Mucosa of gallbladder (tissue), 1 donor: ENCODE data around the gene SLC12A5. TPM values are rescaled to one million over a fixed set of nuclear protein-coding genes. Genes with fewer than 3 reads are reported as not detected.
"Not testable (repeated sequence)": the region's sequence is repeated elsewhere in the genome, so short reads cannot be mapped to it uniquely, and the experiment has no call there.

Source experiments
- DNase-seq: peaks from one replicate; pipeline ENCODE4 v3.0.0-alpha.2; 2020; ENCODE audit warnings: low spot score
- total RNA-seq: library from RNA; stranded (reverse); gene quantifications from one replicate; pipeline ENCODE4 v1.2.1, GENCODE V29; 2021
- donor health status: DM: no; HTN: no; CAD: no.

SLC12A5 gene
- total RNA-seq, result 0.32 TPM

GRCh38 chr20:46028772-46029371 lies at the start of gene SLC12A5:
Gene SLC12A5 (plus strand): TSS chr20:46029215. CDS start chr20:46029345, 130 bp downstream.
- DNase-seq, result no peak

- no peak for DNase-seq
Measured at GRCh38 chr20:45981261-45981660, 47.8 kb upstream of the SLC12A5 start.

- DNase-seq, result no peak
Measured at GRCh38 chr20:45983279-45983743, 45.7 kb upstream of the SLC12A5 start.

- no peak for DNase-seq
Measured at GRCh38 chr20:45985573-45985972, 43.4 kb upstream of the SLC12A5 start.

GRCh38 chr20:45987108-45987780 lies 41.8 kb upstream of the SLC12A5 start:
- DNase-seq, result peak; percentile 73

GRCh38 chr20:45988830-45989229 lies 40.2 kb upstream of the SLC12A5 start:
- not testable (repeated sequence) for DNase-seq

- no peak for DNase-seq
Measured at GRCh38 chr20:45991616-45992015, 37.4 kb upstream of the SLC12A5 start.

GRCh38 chr20:45993197-45993951 lies 35.6 kb upstream of the SLC12A5 start:
- DNase-seq, result peak; percentile 44

GRCh38 chr20:45994761-45995493 lies 34.1 kb upstream of the SLC12A5 start:
- no peak for DNase-seq

- DNase-seq, result not testable (repeated sequence)
Measured at GRCh38 chr20:45995495-45996097, 33.4 kb upstream of the SLC12A5 start.

GRCh38 chr20:45997187-45997586 lies 31.8 kb upstream of the SLC12A5 start:
- DNase-seq, result no peak

- no peak for DNase-seq
Measured at GRCh38 chr20:45998337-45998736, 30.7 kb upstream of the SLC12A5 start.

GRCh38 chr20:45998761-45999160 lies 30.3 kb upstream of the SLC12A5 start:
- DNase-seq, result no peak

GRCh38 chr20:45999557-46000261 lies 29.3 kb upstream of the SLC12A5 start:
- DNase-seq, result no peak

- no peak for DNase-seq
Measured at GRCh38 chr20:46000262-46000996, 28.6 kb upstream of the SLC12A5 start.

- DNase-seq, result no peak
Measured at GRCh38 chr20:46001498-46001897, 27.5 kb upstream of the SLC12A5 start.

GRCh38 chr20:46002008-46002407 lies 27.0 kb upstream of the SLC12A5 start:
- no peak for DNase-seq

GRCh38 chr20:46004187-46004586 lies 24.8 kb upstream of the SLC12A5 start:
- no peak for DNase-seq

- DNase-seq, result peak; percentile 48
Measured at GRCh38 chr20:46004889-46005473, 24.0 kb upstream of the SLC12A5 start.
